GM13977 (cell line): ENCODE measurements around the gene MACROD2.

Experiments
- DNase-seq: peaks from one replicate; pipeline ENCODE4 v3.0.0; 2012; ENCODE audit warnings: low spot score
- CTCF ChIP-seq: IDR thresholded peaks from 2 replicates; pipeline ENCODE4 v1.5.1; 2012; ENCODE audit warnings: mild to moderate bottlenecking, control low read depth; ENCODE audit not compliant: insufficient read depth; ENCODE audit errors: extremely low read depth, missing control alignments
- in situ Hi-C: fragments of 300-500 bp; cut with MboI; formaldehyde crosslinking; loops from one replicate; pipeline ENCODE4 v1.12.0; 2022; ENCODE audit warnings: low sequenced_read_pairs, low pct_unique_long_range_greater_than_20kb, mixed read lengths, inconsistent platforms; ENCODE audit not compliant: unreplicated experiment

The MACROD2 gene

GRCh38 chr20:15511551-15511950 is 1516.2 kb downstream of the MACROD2 start:
- no peak for DNase-seq
- no peak for TF ChIP-seq CTCF
- in situ Hi-C loops: no loop called here

GRCh38 chr20:15512916-15513315 is 1517.6 kb downstream of the MACROD2 start:
- DNase-seq: no peak
- no peak for TF ChIP-seq CTCF
- in situ Hi-C loops: no loop called here

GRCh38 chr20:15515691-15516090 is 1520.4 kb downstream of the MACROD2 start:
- in situ Hi-C loops: no loop called here
- no peak for TF ChIP-seq CTCF
- DNase-seq: no peak

- in situ Hi-C loops: no loop called here
- TF ChIP-seq CTCF: no peak
- no peak for DNase-seq
Observed at GRCh38 chr20:15520930-15521524, 1525.7 kb downstream of the MACROD2 start.

GRCh38 chr20:15523400-15523799 is 1528.1 kb downstream of the MACROD2 start:
- no peak for DNase-seq
- in situ Hi-C loops: no loop called here
- no peak for TF ChIP-seq CTCF

GRCh38 chr20:15528391-15529111 is 1533.2 kb downstream of the MACROD2 start:
- no peak for TF ChIP-seq CTCF
- in situ Hi-C loops: no loop called here
- DNase-seq: no peak
